Measurements from ENCODE around the gene POMC. TPM values are rescaled to one million over a fixed set of nuclear protein-coding genes. Genes with fewer than 3 reads are reported as not detected.
"Not testable (repeated sequence)": the region's sequence is repeated elsewhere in the genome, so short reads cannot be mapped to it uniquely, and the experiment has no call there.

POMC gene
- total RNA-seq, 3 donors from 2014 or later, result 0.29 to 1.8 (median 0.31) TPM

- Histone ChIP-seq H3K4me1 (ENCODE audit: low read depth) (no peaks in the 10 kb centered on the region), H3K36me3 (ENCODE audit: low read depth) (no peaks in the 10 kb centered on the region), H3K4me3 (no peak overlapping the region), H3K9me3 (no peaks in the 10 kb centered on the region)
- TF ChIP-seq CTCF (IDR thresholded peaks at IDR 0.05), result no peak
- intact Hi-C loops (cut with DNase I, micrococcal nuclease), result no loop called here
- DNase-seq, result no peak
- no peak for ATAC-seq
These were observed 8.4 kb downstream of the POMC start for GRCh38 chr2:25159949-25160348.

- H3K9me3 ChIP-seq, result no peaks in the 10 kb centered on the region
- DNase-seq (no peak), ATAC-seq (no peak)
- H3K4me3 ChIP-seq, result no peak overlapping the region
- no peak for TF ChIP-seq CTCF (IDR thresholded peaks at IDR 0.05)
- H3K36me3 ChIP-seq (ENCODE audit: low read depth), result no peaks in the 10 kb centered on the region
- H3K4me1 ChIP-seq (ENCODE audit: low read depth), result no peaks in the 10 kb centered on the region
- intact Hi-C loops (cut with DNase I, micrococcal nuclease), result no loop called here
These were observed 10.1 kb downstream of the POMC start for GRCh38 chr2:25158096-25158852.

DNA sequence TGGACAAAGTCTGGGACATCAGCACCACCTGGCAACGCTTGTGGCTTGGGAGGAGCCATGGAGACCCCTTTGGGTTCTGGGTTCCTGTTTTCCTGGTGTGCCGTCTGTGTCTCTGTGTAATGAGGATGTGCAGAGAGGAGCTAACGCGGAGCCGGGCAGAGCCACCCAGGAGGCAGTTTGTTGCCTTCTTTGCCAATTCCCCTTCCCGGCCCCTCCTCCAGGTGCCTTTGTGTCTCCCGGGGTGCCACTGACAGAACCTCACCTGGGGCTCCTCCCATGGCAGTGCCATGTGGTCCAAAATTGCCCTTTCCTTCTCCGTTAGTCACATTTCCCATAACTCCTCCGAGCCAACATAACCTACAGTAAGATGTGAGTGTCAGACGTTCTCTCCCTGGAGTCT is 13.0 kb downstream of the POMC start:
- no peak for TF ChIP-seq CTCF (IDR thresholded peaks at IDR 0.05)
- intact Hi-C loops (cut with DNase I, micrococcal nuclease), result no loop called here
- Histone ChIP-seq H3K9me3 (no peaks in the 10 kb centered on the region), H3K4me3 (no peak overlapping the region), H3K36me3 (ENCODE audit: low read depth) (no peaks in the 10 kb centered on the region), H3K4me1 (ENCODE audit: low read depth) (no peaks in the 10 kb centered on the region)
- ATAC-seq, result no peak
- DNase-seq, result no peak

DNA sequence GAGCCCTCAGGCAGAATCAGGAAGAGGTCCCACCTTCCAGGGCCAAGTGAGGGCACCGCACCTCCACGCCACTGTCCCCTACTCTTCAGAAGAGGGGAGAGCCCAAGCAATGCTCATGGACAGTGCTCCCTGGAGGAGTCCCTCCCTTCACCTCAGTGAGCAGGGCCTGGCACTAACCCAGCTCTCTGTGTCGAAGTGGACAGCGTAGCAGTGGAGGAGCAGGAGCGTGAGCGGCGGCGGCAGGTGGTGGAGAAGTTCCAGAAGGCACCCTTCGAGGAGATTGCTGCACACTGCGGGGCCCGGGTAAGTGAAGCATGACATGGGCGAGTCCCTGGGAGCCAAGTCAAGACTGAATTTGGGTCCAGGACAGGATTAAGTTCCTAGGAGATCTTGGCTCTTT is 16.7 kb downstream of the POMC start:
- intact Hi-C loops (cut with DNase I, micrococcal nuclease), result no loop called here
- H3K4me3 ChIP-seq, result no peak overlapping the region
- H3K9me3 ChIP-seq, result no peaks in the 10 kb centered on the region
- no peaks in the 10 kb centered on the region for H3K4me1 ChIP-seq (ENCODE audit: low read depth)
- no peaks in the 10 kb centered on the region for H3K36me3 ChIP-seq (ENCODE audit: low read depth)
- DNase-seq (no peak), ATAC-seq (no peak)
- TF ChIP-seq CTCF (IDR thresholded peaks at IDR 0.05), result no peak

- H3K4me1 ChIP-seq (ENCODE audit: low read depth); H3K4me3 ChIP-seq; H3K36me3 ChIP-seq (ENCODE audit: low read depth); ATAC-seq; DNase-seq; intact Hi-C loops (cut with DNase I, micrococcal nuclease); H3K9me3 ChIP-seq: not testable (repeated sequence)
These were observed 17.4 kb downstream of the POMC start for GRCh38 chr2:25150993-25151392.

GRCh38 chr2:25149646-25150045 is 18.7 kb downstream of the POMC start:
- TF ChIP-seq CTCF (IDR thresholded peaks at IDR 0.05), result no peak
- Histone ChIP-seq H3K4me1 (ENCODE audit: low read depth) (no peaks in the 10 kb centered on the region), H3K4me3 (no peak overlapping the region), H3K36me3 (ENCODE audit: low read depth) (no peaks in the 10 kb centered on the region), H3K9me3 (no peaks in the 10 kb centered on the region)
- no peak for DNase-seq
- no peak for ATAC-seq
- intact Hi-C loops (cut with DNase I, micrococcal nuclease), result no loop called here
